CD4-positive, alpha-beta T cell treated with Interleukin-6 for 4 hours (primary cell): Measurements from ENCODE around the gene HK1.

Experiments
- DNase-seq: peaks from one replicate; pipeline ENCODE4 v3.0.0-alpha.2; 2020; ENCODE audit warnings: mixed read lengths

Gene HK1

DNA sequence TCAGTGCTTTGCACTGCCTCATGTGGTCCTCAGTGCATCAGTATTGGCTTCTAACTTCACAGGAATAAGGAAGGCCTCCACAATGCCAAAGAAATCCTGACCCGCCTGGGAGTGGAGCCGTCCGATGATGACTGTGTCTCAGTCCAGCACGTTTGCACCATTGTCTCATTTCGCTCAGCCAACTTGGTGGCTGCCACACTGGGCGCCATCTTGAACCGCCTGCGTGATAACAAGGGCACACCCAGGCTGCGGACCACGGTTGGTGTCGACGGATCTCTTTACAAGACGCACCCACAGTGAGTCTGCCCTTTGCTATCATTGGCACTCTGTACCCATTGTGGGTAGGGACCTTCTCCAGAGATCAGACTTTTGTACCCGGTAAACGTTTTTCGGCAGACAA is 101.5 kb downstream of the HK1 start:
- DNase-seq = no peak

DNA sequence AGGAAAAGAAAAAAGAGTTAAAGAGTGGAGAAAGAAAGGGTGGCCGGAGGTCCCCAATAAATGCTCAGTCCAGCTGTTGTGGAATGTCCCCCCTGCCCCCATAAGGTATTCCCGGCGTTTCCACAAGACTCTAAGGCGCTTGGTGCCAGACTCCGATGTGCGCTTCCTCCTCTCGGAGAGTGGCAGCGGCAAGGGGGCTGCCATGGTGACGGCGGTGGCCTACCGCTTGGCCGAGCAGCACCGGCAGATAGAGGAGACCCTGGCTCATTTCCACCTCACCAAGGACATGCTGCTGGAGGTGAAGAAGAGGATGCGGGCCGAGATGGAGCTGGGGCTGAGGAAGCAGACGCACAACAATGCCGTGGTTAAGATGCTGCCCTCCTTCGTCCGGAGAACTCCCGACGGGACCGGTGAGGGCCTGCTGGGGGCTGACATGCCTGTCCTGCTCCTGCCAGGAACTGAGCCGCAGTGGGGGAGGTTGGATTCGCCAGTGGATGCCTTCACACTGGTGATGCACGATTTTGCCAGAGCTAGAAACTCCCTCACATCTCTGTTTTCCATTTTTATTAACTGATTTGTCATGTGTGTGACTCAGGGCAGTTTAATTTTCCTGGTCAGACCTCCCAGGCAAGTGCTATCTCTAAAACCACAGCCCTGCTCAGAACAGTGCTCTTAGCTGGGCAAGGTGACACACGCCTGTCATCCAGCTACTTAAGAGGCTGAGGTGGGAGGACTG is 104.3 kb downstream of the HK1 start:
- DNase-seq = no peak

- DNase-seq = no peak
Observed at GRCh38 chr10:69383558-69383957, 105.3 kb downstream of the HK1 start.

GRCh38 chr10:69384320-69384719 is 106.0 kb downstream of the HK1 start:
- DNase-seq = no peak

DNA sequence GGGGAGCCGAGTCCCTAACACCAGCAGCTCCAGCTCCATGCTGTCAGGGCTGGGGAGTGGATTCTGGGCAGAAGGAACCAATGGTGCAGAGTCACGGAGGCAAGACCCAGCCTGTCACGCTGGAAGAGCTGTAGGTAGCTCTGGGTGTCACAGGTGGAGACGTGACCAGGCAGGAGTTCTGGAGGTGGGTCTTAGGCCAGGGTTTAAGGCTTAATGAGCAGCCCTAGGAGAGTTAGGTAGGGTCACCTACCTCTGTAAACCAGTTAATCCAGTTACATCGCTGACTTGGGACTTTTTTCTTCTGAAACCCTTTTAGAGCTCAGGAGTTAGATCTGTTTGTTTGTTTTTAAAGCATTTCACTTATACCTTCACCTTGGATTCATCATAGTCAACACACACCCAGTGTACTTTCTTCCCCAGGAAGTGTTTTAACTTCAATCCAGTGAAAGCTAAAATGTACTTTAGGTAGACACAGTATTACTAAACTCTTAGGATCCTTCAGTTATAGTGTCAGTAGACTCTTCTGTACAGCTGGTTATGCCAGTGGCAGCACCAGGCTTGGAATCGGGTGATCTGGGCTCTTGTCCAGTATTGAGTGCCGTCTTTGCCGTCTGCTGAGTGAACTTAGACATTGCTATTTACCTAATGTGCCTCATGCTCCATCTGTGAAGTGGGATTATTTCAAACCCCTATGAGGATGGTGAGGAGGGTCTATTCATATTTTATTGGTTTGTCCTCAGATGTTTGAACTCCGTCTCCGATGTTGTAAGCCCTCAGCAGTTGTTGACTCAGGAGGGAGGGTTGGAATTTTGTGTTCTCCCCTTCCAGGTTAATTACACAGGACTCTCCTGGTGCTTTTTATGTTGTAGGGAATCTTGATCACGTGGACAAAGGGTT is 107.4 kb downstream of the HK1 start:
- DNase-seq = no peak

DNA sequence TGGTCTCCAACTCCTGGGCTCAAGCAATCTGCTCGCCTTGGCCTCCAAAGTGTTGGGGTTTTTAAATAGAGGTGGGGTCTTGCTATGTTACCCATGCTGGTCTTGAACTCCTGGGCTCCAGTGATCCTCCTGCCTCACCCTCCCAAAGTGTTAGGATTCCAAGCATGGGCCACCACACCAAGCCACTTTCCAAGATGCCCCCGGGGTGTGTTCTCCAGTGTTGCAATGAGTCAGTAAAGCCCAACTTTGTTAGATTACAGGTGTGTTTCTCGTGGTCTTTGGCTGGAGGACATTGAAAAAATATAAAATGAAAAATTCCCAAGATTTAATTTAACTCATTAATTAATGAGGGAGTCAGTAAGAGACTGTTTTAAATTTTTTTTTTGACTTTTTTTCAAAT is 109.2 kb downstream of the HK1 start:
- DNase-seq = no peak

GRCh38 chr10:69388488-69388887 is 110.2 kb downstream of the HK1 start:
- DNase-seq = no peak

DNA sequence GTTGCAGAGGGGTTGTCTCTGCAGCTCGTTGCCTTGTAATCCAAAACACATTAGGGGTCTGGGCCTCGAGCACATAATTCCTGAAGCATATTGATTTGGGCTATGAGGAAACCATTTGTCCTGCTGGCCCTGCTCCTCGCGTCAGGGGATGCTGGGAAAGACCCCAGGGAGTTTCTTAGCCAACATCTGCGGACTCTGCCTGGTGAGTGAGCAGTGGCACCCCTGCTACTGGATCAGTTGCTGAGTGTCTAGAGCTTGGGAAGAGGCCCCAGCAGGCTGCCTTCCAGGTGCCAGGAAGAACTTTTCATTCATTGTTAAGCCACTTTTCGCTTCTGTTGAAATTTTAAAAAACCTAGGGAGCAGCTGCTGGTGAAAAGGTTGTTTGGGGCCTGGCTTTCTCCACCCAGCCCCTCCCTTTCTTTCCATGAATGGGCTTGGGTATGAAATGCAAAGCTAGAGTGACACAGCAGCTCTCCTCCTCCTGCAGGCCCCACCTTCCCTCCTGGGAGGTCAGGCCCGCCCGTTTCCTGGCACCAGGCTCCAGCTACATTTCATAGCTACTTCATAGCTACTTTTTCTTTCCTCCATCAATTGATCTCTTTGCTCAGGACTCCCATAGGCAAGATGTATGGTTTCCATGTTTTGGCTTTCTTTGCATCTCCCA is 111.7 kb downstream of the HK1 start:
- DNase-seq = peak; percentile 34

- DNase-seq = no peak
Observed at GRCh38 chr10:69391158-69391557, 112.9 kb downstream of the HK1 start.

DNA sequence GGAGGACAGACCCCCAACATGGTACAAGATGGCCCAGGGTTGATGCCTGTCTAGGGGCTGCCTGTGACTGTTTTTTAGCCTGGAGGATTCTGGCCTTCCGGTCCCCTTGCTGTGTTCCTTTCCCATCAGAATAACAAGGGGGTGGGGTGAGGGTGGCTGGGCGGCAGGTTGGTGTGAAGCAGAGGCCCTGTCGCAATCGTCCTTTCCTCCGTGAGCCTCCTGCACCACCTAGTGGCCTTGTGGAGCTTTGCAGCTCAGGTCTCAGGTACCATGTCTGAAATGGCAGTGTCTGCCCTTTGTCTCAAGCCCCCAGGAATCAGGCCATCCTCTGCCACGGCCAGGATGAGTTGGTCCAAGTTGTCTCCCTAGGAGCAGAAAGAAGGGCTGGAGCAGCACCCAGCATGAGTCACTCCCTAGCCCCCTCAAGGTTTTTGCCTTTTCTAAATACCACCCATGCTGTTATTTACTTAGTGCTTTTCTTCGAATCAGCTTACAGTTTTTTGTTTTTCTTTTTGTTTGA is 114.2 kb downstream of the HK1 start:
- DNase-seq = peak; percentile 85

DNA sequence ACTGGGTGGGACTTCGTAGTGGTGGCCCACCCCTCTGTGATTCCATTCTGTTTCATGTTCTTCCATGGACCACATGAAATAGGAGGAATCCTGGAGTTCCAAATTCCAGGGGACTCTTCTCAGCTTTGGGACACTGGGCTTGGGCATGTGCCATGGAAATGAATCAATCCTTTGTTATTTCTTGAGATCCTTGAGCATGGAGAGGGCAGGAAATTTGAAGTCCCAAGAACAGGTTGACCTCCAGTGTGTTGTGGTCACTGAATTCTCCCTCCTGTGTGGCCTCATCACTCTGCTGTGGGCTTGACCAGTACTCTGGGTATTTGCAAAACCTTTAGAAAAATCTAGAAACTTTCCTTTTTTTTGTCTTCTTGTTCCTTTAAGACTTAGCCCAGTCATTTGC is 115.7 kb downstream of the HK1 start:
- DNase-seq = no peak

- DNase-seq = no peak
Observed at GRCh38 chr10:69397972-69398371, 119.7 kb downstream of the HK1 start.

DNA sequence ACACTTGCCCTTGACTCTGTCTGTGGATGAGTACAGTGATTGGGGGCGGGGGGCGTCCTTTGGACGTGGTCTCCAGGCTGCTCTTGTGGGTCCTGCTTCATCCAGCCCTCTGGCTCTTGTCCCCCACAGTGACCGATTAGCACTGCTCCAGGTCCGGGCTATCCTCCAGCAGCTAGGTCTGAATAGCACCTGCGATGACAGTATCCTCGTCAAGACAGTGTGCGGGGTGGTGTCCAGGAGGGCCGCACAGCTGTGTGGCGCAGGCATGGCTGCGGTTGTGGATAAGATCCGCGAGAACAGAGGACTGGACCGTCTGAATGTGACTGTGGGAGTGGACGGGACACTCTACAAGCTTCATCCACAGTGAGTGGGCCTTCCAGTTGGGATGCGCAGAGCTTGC is 120.2 kb downstream of the HK1 start:
- DNase-seq = no peak

DNA sequence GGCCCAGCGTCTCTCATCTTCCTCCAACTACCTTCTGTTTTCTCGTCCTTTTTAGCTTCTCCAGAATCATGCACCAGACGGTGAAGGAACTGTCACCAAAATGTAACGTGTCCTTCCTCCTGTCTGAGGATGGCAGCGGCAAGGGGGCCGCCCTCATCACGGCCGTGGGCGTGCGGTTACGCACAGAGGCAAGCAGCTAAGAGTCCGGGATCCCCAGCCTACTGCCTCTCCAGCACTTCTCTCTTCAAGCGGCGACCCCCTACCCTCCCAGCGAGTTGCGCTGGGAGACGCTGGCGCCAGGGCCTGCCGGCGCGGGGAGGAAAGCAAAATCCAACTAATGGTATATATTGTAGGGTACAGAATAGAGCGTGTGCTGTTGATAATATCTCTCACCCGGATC is 122.6 kb downstream of the HK1 start:
- DNase-seq = no peak

DNA sequence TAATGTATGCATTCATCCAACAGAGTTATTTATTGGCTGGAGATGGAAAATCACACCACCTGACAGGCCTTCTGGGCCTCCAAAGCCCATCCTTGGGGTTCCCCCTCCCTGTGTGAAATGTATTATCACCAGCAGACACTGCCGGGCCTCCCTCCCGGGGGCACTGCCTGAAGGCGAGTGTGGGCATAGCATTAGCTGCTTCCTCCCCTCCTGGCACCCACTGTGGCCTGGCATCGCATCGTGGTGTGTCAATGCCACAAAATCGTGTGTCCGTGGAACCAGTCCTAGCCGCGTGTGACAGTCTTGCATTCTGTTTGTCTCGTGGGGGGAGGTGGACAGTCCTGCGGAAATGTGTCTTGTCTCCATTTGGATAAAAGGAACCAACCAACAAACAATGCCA is 123.1 kb downstream of the HK1 start:
- no peak for DNase-seq

- no peak for DNase-seq
Observed at GRCh38 chr10:69402386-69402785, 124.1 kb downstream of the HK1 start.

DNA sequence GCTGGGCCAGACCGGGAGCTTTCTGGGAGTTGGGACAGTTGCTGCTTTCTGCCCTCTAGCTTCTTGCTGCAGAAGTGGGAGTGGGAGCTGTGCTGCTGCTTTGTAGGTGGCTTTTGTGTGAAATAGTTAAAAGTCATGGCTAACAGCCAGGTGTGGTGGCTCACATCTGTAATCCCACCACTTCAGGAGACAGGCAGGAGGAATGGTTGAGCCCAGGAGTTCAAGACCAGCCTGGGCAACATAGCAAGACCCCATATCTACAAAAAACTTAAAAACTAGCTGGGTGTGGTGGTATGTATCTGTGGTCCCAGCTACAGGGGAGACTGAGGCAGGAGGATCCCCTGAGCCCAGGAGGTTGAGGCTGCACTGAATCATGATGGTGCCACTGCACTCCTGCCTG is 124.8 kb downstream of the HK1 start:
- no peak for DNase-seq

DNA sequence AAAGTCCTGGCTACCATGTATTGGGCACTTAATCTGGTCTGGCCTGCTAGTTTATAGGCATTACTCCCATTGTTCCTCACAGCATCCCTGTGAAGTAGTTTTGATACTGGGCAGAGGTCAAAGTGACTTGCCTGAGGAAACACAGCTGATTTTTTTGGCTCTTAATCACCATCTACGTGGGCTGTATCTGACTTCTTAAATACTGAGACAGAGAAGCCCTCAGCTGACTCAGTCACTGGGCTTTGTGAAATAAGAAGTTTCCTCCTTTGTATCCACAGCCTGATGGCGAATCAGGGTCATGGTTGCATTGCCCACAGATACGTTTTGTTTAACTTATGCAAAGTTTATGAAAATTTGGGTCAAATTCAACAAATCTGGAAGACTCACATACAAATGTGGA is 125.2 kb downstream of the HK1 start:
- DNase-seq = no peak

DNA sequence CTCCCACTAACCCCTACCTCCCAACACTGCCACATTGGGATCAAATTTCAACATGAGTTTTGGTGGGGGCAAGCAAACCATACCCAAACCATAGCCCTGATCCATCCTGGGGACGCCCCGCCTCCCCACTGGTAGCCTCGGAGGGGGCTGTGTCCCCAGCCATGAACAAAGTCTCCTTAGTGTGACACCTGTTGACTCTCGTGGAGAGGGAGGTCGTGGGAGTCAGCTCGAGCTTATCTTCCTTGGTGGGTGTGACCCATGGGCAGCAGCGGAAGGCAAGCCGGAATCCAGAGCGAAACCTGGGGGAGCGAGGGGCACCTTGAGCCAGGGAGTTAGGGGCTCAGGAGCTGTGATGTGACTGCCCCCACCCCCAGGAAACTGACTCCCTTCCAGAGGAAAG is 126.5 kb downstream of the HK1 start:
- DNase-seq = no peak

GRCh38 chr10:69405221-69405620 is 126.9 kb downstream of the HK1 start:
- DNase-seq = no peak

- DNase-seq = no peak
Observed at GRCh38 chr10:69406302-69406811, 128.1 kb downstream of the HK1 start.

DNA sequence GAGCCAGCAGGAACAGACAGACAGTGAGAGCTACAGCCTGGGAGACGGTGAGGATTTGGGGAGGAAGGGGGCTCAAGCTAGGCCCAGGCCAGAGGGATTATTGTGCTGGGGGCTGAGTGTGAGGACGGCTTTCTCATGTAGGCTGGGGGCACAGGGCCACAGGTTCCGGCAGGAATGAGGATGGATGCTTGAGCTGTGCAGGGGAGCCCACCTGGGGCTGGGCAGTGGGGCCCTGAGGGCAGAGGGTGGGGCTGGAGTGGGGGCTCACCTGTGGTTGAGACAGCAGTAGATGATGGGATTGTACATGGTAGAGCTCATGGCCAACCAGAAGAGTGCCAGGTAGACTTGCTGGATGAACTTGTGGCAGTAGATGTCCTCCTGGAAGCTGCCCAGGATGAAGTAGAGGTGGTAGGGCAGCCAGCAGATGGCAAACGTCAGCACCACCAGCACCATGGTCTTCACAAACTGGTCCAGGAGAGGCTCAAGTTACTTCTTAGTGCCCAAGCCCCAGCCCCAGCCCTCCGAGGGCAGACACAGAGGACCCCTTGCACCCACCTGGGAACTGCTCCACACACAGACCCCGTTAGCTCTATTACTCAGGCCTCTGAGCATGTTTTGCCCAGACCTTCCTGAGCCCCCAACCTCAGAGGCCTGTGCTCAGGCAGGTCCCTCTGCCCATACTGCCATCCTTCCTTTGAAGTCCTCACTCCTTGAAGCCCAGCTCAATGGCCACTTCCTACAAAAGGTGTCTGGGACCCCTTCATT is 128.7 kb downstream of the HK1 start:
- no peak for DNase-seq
